Stomach (tissue), 9 donors: ENCODE data around the gene KLHL30. TPM values are rescaled to one million over a fixed set of nuclear protein-coding genes. Genes with fewer than 3 reads are reported as not detected.
"Not testable (repeated sequence)": the region's sequence is repeated elsewhere in the genome, so short reads cannot be mapped to it uniquely, and the experiment has no call there.

ENCODE experiments used
- DNase-seq, 2 donors: peaks; one replicate each; pipeline versions ENCODE4 v3.0.0 to v3.0.0-alpha.2; 2013 to 2019
- H3K27ac ChIP-seq, 5 donors: fragments of 200-600 bp in 4 of 5; sonication (generic) in 4 of 5; one replicate each; pipeline ENCODE4 v1.5.1; 2013 to 2019; ENCODE audit warnings: mild to moderate bottlenecking in 1 of 5, moderate library complexity in 1 of 5
- H3K27me3 ChIP-seq, 3 donors: fragments of 200-600 bp; sonication (generic); one replicate each; pipeline ENCODE4 v1.5.1; 2017 to 2019; ENCODE audit warnings: mixed run types in 1 of 3
- H3K36me3 ChIP-seq, 4 donors: fragments of 200-600 bp; sonication (generic); 1 replicate in 3 of 4; 2 replicates in 1 of 4; pipeline ENCODE4 v1.5.1; 2016 to 2019
- H3K4me1 ChIP-seq, 4 donors: fragments of 200-600 bp; sonication (generic); one replicate each; pipeline ENCODE4 v1.5.1; 2016 to 2019
- H3K4me3 ChIP-seq, 4 donors: fragments of 200-600 bp; sonication (generic) in 3 of 4; one replicate each; pipeline ENCODE4 v1.5.1; 2016 to 2019; ENCODE audit warnings: mild to moderate bottlenecking in 1 of 4
- H3K9me3 ChIP-seq, 4 donors: fragments of 200-600 bp; sonication (generic); one replicate each; pipeline ENCODE4 v1.5.1; 2016 to 2019
- EP300 ChIP-seq: sonication (generic); formaldehyde crosslinking; IDR thresholded peaks from one replicate; pipeline ENCODE4 v1.6.1; 2017; ENCODE audit warnings: antibody characterized with exemption
- POLR2A ChIP-seq, 4 donors: fragments of 450-650 bp; IDR thresholded peaks; one replicate each; pipeline ENCODE4 v1.6.1; 2016; ENCODE audit warnings: antibody characterized with exemption in 4 of 4, control low read depth in 2 of 4, mild to moderate bottlenecking in 1 of 4, moderate library complexity in 1 of 4
- POLR2AphosphoS5 ChIP-seq, 3 donors: sonication (generic); formaldehyde crosslinking; IDR thresholded peaks; one replicate each; pipeline ENCODE4 v1.6.1; 2016; ENCODE audit warnings: antibody characterized with exemption in 3 of 3
- WGBS, 5 donors: extraction: QIAGEN DNeasy Blood & Tissue Kit in 3 of 5; methylation state at CpG; one replicate each; pipeline versions ENCODE4 v1.1.5 to v1.1.7; 2013 to 2018; 5-methylcytosine and 5-hydroxymethylcytosine counted together
- intact Hi-C: fragments of 100-400 bp; cut with DNase I; formaldehyde crosslinking; loops from one replicate; pipeline ENCODE4 v1.15.1; 2023; ENCODE audit warnings: low total_unique reads
- polyA plus RNA-seq, 3 donors: library from polyadenylated mRNA; stranded (reverse); fragments of 200-250 nt; gene quantifications; one replicate each; pipeline ENCODE4 v1.2.3, GENCODE V29; 2013
- total RNA-seq, 5 donors: library from RNA; depleted of rRNA; stranded (reverse); fragments of >200 nt; gene quantifications; one replicate each; pipeline versions ENCODE4 v1.1.0 to v1.2.3, GENCODE V29; 2014 to 2016
- TF ChIP-seq, protein P1 (sequence below), 7 experiments: fragments of 450-650 bp in 4 of 7; fragments of 200-600 bp in 3 of 7; sonication (generic) in 3 of 7; IDR thresholded peaks; one replicate each; pipeline ENCODE4 v1.5.1; 2016 to 2019; ENCODE audit warnings: antibody characterized with exemption in 7 of 7, control low read depth in 2 of 7, mild to moderate bottlenecking in 1 of 7
- donor health status: healthy with polysubstance abuse.
- donor health status: Bipolar disorder and iron deficiency.
- donor health status: healthy.

Gene KLHL30
- total and polyA plus RNA-seq, 8 donors = 0.06 to 1.7 (median 0.37) TPM; not detected in 2

DNA sequence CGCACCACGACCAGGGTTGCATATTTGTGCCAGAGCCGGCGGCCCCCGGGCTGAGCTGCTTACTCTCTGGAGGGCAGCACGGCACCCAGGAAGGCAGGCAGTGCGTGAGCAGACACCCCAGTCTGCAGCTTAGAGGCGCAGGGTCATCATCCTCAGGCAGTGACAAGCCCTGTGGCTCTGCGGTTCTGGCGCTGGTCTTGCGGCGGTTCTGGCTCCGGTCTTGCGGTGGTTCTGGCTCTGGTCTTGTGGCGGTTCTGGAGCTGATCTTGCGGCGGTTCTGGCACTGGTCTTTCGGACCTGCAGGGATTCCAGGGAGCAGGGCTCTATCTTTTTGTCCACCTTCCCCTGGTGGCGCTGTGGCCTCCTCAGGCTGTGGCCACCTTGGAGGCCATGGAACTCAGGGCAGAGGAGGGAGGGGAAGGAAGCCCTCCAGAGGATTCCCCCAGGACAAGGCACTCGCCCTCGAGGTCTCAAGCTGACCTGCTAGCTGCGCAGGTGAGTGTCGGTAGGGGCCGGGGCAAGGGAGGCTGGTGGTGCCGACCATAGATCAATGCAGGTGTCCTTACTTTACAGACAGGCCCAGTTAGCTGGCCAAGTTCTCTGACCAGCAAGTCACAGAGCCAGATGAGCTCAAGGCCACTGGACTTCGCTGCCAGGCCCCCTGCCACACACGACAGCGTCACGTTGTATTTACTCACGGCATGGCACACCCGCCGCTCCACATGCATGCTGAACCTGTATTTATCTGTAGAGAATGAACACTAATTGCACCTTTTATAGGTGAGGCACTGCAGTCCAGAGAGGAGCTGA is 23.4 kb upstream of the KLHL30 start:
- Histone ChIP-seq H3K27me3 (peaks cover 0 to 30% (median 4%) of the 10 kb centered on the region in 3 donors), H3K4me3 (no peak overlapping the region), H3K27ac (no peak overlapping the region), H3K36me3 (no peaks in the 10 kb centered on the region), H3K9me3 (peaks cover 0 to 9% (median 0%) of the 10 kb centered on the region in 4 donors), H3K4me1 (peaks cover 0 to 4% (median under 1%) of the 10 kb centered on the region in 4 donors)
- intact Hi-C loops = no loop called here
- WGBS, 5 donors = 83 to 90% (median 89%) methylated on average over 26 to 32 of the region's 32 CpGs
- no peak for DNase-seq
- TF ChIP-seq POLR2AphosphoS5 (IDR thresholded peaks at IDR 0.05) (no peak), EP300 (no peak), POLR2A (IDR thresholded peaks at IDR 0.05) (no peak)
- TF ChIP-seq, protein P1, sequence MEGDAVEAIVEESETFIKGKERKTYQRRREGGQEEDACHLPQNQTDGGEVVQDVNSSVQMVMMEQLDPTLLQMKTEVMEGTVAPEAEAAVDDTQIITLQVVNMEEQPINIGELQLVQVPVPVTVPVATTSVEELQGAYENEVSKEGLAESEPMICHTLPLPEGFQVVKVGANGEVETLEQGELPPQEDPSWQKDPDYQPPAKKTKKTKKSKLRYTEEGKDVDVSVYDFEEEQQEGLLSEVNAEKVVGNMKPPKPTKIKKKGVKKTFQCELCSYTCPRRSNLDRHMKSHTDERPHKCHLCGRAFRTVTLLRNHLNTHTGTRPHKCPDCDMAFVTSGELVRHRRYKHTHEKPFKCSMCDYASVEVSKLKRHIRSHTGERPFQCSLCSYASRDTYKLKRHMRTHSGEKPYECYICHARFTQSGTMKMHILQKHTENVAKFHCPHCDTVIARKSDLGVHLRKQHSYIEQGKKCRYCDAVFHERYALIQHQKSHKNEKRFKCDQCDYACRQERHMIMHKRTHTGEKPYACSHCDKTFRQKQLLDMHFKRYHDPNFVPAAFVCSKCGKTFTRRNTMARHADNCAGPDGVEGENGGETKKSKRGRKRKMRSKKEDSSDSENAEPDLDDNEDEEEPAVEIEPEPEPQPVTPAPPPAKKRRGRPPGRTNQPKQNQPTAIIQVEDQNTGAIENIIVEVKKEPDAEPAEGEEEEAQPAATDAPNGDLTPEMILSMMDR (IDR thresholded peaks at IDR 0.05) = no peak

- Histone ChIP-seq H3K27me3 (peaks cover 0 to 37% (median 4%) of the 10 kb centered on the region in 3 donors), H3K4me1 (peaks cover 0 to 11% (median 3%) of the 10 kb centered on the region in 4 donors)
- WGBS, 5 donors = 87 to 93% (median 92%) methylated on average over 11 to 12 of the region's 12 CpGs
- H3K9me3 ChIP-seq, H3K27ac ChIP-seq, H3K4me3 ChIP-seq, DNase-seq, H3K36me3 ChIP-seq, intact Hi-C loops: not testable (repeated sequence)
Measured at GRCh38 chr2:238115709-238116108, 22.8 kb upstream of the KLHL30 start.

- TF ChIP-seq POLR2AphosphoS5 (IDR thresholded peaks at IDR 0.05) (no peak), POLR2A (IDR thresholded peaks at IDR 0.05) (no peak), EP300 (no peak)
- TF ChIP-seq, protein P1 (IDR thresholded peaks at IDR 0.05) = no peak
- no peak for DNase-seq
- intact Hi-C loops = no loop called here
Measured at GRCh38 chr2:238116298-238117198, 21.9 kb upstream of the KLHL30 start.

GRCh38 chr2:238117199-238118154 is 21.0 kb upstream of the KLHL30 start:
- WGBS, 5 donors = 68 to 81% (median 75%) methylated on average over 8 to 11 of the region's 11 CpGs
- intact Hi-C loops = no loop called here
- Histone ChIP-seq H3K36me3 (no peaks in the 10 kb centered on the region), H3K27me3 (peaks cover 0 to 49% (median 7%) of the 10 kb centered on the region in 3 donors), H3K27ac (no peak overlapping the region), H3K9me3 (peaks cover 0 to 9% (median 0%) of the 10 kb centered on the region in 4 donors), H3K4me1 (peaks cover 0 to 13% (median 3%) of the 10 kb centered on the region in 4 donors), H3K4me3 (no peak overlapping the region)
- no peak for DNase-seq
- no peak for TF ChIP-seq POLR2AphosphoS5 (IDR thresholded peaks at IDR 0.05)

More at GRCh38 chr2:238116298-238117198, 21.9 kb upstream of the KLHL30 start:
- peaks cover 0 to 13% (median 3%) of the 10 kb centered on the region in 4 donors for H3K4me1 ChIP-seq
- no peak overlapping the region for H3K4me3 ChIP-seq
- H3K36me3 ChIP-seq = no peaks in the 10 kb centered on the region
- 87 to 91% (median 90%) methylated on average over 14 to 21 of the region's 21 CpGs for WGBS, 5 donors
- peaks cover 0 to 9% (median 0%) of the 10 kb centered on the region in 4 donors for H3K9me3 ChIP-seq
- H3K27me3 ChIP-seq = peaks cover 0 to 45% (median 7%) of the 10 kb centered on the region in 3 donors
- no peak overlapping the region for H3K27ac ChIP-seq
